ENCODE measurements around the gene FAP. TPM values are rescaled to one million over a fixed set of nuclear protein-coding genes. Genes with fewer than 3 reads are reported as not detected.

Gene FAP
- polyA plus RNA-seq, 2 of the 4 experiments (the other 2 are of a cell fraction), result 0.03 to 0.16 TPM

GRCh38 chr2:162257425-162257824 is 14.2 kb upstream of the FAP start:
- no peak for TF ChIP-seq POLR2AphosphoS2 (conservative IDR thresholded peaks at IDR 0.05; ENCODE audit: low read length)
- TF ChIP-seq PBX3 (IDR thresholded peaks at IDR 0.05), result no peak
- no peak for TF ChIP-seq CTCF (IDR thresholded peaks at IDR 0.05)
- no peak for TF ChIP-seq NPAS2 (CRISPR knock-in tag; IDR thresholded peaks at IDR 0.05; ENCODE audit: borderline replicate concordance)
- no peak for TF ChIP-seq USF2 (IDR thresholded peaks at IDR 0.05)
- no peak for TF ChIP-seq POLR2A (IDR thresholded peaks at IDR 0.05; ENCODE audit: low read length)
- TF ChIP-seq RNF2 (IDR thresholded peaks at IDR 0.05; ENCODE audit: borderline replicate concordance, low read depth), result no peak
- no peak for TF ChIP-seq ZC3H11A (IDR thresholded peaks at IDR 0.05)
- no peak for TF ChIP-seq HOXB13 (CRISPR knock-in tag; IDR thresholded peaks at IDR 0.05; ENCODE audit: low read depth)
- TF ChIP-seq MAFK (IDR thresholded peaks at IDR 0.05; ENCODE audit: partially characterized antibody), result no peak
- no peak for TF ChIP-seq SMC3 (IDR thresholded peaks at IDR 0.05)
- TF ChIP-seq JUNB (IDR thresholded peaks at IDR 0.05), result no peak
- TF ChIP-seq HES2 (IDR thresholded peaks at IDR 0.05), result no peak
- TF ChIP-seq RAD21 (conservative IDR thresholded peaks at IDR 0.05 in 1 of 2, IDR thresholded peaks at IDR 0.05 in 1 of 2), result no peak
- no peak for TF ChIP-seq FOSB (CRISPR knock-in tag; IDR thresholded peaks at IDR 0.05)
- TF ChIP-seq KDM5A (IDR thresholded peaks at IDR 0.05), result no peak
- no peak for TF ChIP-seq CHD2 (IDR thresholded peaks at IDR 0.05; ENCODE audit: low read length, partially characterized antibody)
- no peak for TF ChIP-seq EHMT2 (IDR thresholded peaks at IDR 0.05; ENCODE audit: low read depth)
- TF ChIP-seq HOXB5 (CRISPR knock-in tag; IDR thresholded peaks at IDR 0.05), result no peak
- ChIA-PET POLR2A (no interaction called here), CTCF (no interaction called here)
- Histone ChIP-seq H3K4me2 (no peak overlapping the region), H3K9me3 (no peaks in the 10 kb centered on the region), H3K4me3 (no peak overlapping the region), H3K27ac (no peak overlapping the region), H3K4me1 (no peaks in the 10 kb centered on the region)
- 0% methylated on average over 1 of the region's 1 CpG for WGBS (ENCODE audit: missing lambda C conversion rate)
- ATAC-seq, result no peak
- no peak for DNase-seq (ENCODE audit: low read depth in 1 of 2, low spot score in 1 of 2)
- no peak for FAIRE-seq

GRCh38 chr2:162256591-162256991 is 13.3 kb upstream of the FAP start:
- ATAC-seq (no peak), DNase-seq (ENCODE audit: low read depth in 1 of 2, low spot score in 1 of 2) (no peak), FAIRE-seq (no peak)
- Histone ChIP-seq H3K4me1 (no peaks in the 10 kb centered on the region), H3K4me2 (no peak overlapping the region), H3K4me3 (no peak overlapping the region), H3K27ac (no peak overlapping the region), H3K9me3 (no peaks in the 10 kb centered on the region)
- TF ChIP-seq BHLHE40 (IDR thresholded peaks at IDR 0.05; ENCODE audit: low read depth, low read length) (no peak), FOSL2 (IDR thresholded peaks at IDR 0.05) (no peak), FOSL2 (CRISPR knock-in tag; IDR thresholded peaks at IDR 0.05) (peak; percentile 22; the same call in 1 of the 2 replicates)
- ChIA-PET POLR2A (no interaction called here), CTCF (interaction anchor here (0.6 to 1.0 kb wide), 2 partner anchors 41 to 47 kb away, joined by 3 to 4 read pairs; no protein-coding TSS in a partner anchor)
- WGBS (ENCODE audit: missing lambda C conversion rate), result 51% methylated on average over 2 of the region's 2 CpGs

Data from A549 (cell line).